Suprapubic skin (tissue), 4 donors: ENCODE results near the gene DNPH1.

Source experiments
- EP300 ChIP-seq: sonication (generic); formaldehyde crosslinking; IDR thresholded peaks from one replicate; pipeline ENCODE4 v1.6.1; 2017; ENCODE audit warnings: antibody characterized with exemption
- POLR2A ChIP-seq, 2 donors: fragments of 450-650 bp; IDR thresholded peaks; one replicate each; pipeline ENCODE4 v1.6.1; 2017; ENCODE audit warnings: antibody characterized with exemption in 2 of 2, mild to moderate bottlenecking in 2 of 2, moderate library complexity in 2 of 2
- POLR2AphosphoS5 ChIP-seq, 3 donors: sonication (generic); formaldehyde crosslinking; IDR thresholded peaks; one replicate each; pipeline ENCODE4 v1.6.1; 2017; ENCODE audit warnings: antibody characterized with exemption in 3 of 3
- TF ChIP-seq, protein P1 (sequence below), 2 donors: fragments of 200-600 bp in 1 of 2; fragments of 450-650 bp in 1 of 2; sonication (generic) in 1 of 2; IDR thresholded peaks; one replicate each; pipeline ENCODE4 v1.5.1; 2016 to 2019; ENCODE audit warnings: antibody characterized with exemption in 2 of 2, mild to moderate bottlenecking in 1 of 2, moderate library complexity in 1 of 2

DNA sequence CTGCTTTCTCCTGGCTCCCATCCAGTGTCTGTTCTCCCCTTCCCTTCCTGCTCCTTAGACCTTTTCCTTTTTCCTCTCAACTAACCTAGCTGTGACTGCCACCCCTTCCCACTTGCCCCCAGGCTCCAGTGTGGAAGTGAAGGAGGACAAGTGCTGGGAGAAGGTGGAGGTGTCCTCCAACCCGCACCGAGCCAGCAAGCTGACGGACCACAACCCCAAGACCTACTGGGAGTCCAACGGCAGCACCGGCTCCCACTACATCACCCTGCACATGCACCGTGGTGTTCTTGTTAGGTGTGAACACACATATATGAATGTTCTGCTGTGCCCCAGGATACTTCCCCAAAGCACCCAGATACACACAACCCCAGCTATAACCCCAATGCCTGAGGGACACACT, 28.7 kb downstream of the DNPH1 start:
- TF ChIP-seq, protein P1, sequence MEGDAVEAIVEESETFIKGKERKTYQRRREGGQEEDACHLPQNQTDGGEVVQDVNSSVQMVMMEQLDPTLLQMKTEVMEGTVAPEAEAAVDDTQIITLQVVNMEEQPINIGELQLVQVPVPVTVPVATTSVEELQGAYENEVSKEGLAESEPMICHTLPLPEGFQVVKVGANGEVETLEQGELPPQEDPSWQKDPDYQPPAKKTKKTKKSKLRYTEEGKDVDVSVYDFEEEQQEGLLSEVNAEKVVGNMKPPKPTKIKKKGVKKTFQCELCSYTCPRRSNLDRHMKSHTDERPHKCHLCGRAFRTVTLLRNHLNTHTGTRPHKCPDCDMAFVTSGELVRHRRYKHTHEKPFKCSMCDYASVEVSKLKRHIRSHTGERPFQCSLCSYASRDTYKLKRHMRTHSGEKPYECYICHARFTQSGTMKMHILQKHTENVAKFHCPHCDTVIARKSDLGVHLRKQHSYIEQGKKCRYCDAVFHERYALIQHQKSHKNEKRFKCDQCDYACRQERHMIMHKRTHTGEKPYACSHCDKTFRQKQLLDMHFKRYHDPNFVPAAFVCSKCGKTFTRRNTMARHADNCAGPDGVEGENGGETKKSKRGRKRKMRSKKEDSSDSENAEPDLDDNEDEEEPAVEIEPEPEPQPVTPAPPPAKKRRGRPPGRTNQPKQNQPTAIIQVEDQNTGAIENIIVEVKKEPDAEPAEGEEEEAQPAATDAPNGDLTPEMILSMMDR (IDR thresholded peaks at IDR 0.05) = no peak
- TF ChIP-seq POLR2A (IDR thresholded peaks at IDR 0.05) = no peak
- no peak for TF ChIP-seq POLR2AphosphoS5 (IDR thresholded peaks at IDR 0.05)
- TF ChIP-seq EP300 = no peak
